ENCODE measurements around the gene OR2A14. TPM values are rescaled to one million over a fixed set of nuclear protein-coding genes. Genes with fewer than 3 reads are reported as not detected.

The OR2A14 gene
- total and polyA plus RNA-seq, 2 of the 4 experiments (the other 2 are of a cell fraction) = not detected

GRCh38 chr7:144074374-144074773, 48.6 kb upstream of the OR2A14 start:
- H2AK5ac ChIP-seq (ENCODE audit: low read depth, low read length) = no peak overlapping the region
- WGBS, 2 experiments (ENCODE audit: extremely low coverage in 2 of 2, insufficient read length in 1 of 2) = 100% methylated on average over 2 of the region's 8 CpGs; no CpG with 5 or more reads in 1 of the 2 experiments
- no peak overlapping the region for H4K8ac ChIP-seq (ENCODE audit: low read depth in 2 of 2, low read length in 2 of 2)
- no peaks in the 10 kb centered on the region for H3K9me3 ChIP-seq (ENCODE audit: control insufficient read depth, insufficient read depth, low read length)
- dilution Hi-C loops (cut with HindIII; ENCODE audit: low sequenced_read_pairs, unreplicated experiment) = no loop called here
- H3K4me2 ChIP-seq (ENCODE audit: low read depth, low read length) = no peak overlapping the region
- H3K4me3 ChIP-seq (ENCODE audit: insufficient read depth, low read depth, low read length) = no peak overlapping the region
- in situ Hi-C loops (cut with MboI; ENCODE audit: low sequenced_read_pairs) = no loop called here
- CTCF ChIA-PET = no interaction called here
- no TSS peak for BruUV-seq (replicated peaks)
- no peak overlapping the region for H3K14ac ChIP-seq (replicated peaks; ENCODE audit: low read depth, low read length)
- no peak overlapping the region for H4K91ac ChIP-seq (ENCODE audit: insufficient read depth, low read depth, low read length)
- H2AFZ ChIP-seq (replicated peaks; ENCODE audit: low read length, poor library complexity) = no peak overlapping the region
- POLR2A ChIA-PET (ENCODE audit: unreplicated experiment) = no interaction called here
- no peak overlapping the region for H2BK20ac ChIP-seq (ENCODE audit: low read depth, low read length)
- no peak overlapping the region for H2BK5ac ChIP-seq (ENCODE audit: low read depth, low read length, poor library complexity, severe bottlenecking)
- intact Hi-C loops (cut with micrococcal nuclease) = no loop called here
- no peaks in the 10 kb centered on the region for H3K79me1 ChIP-seq (ENCODE audit: low read depth in 1 of 2, low read length in 2 of 2)
- no peak overlapping the region for H2BK120ac ChIP-seq (ENCODE audit: low read depth, low read length)
- H3K56ac ChIP-seq (ENCODE audit: extremely low read depth, insufficient read depth, low read length) = no peak overlapping the region
- H2AK9ac ChIP-seq (replicated peaks; ENCODE audit: low read depth, low read length, poor library complexity) = no peak overlapping the region
- DNase-seq (no peak), ATAC-seq (ENCODE audit: low read depth) (no peak)
- H3K36me3 ChIP-seq (ENCODE audit: control insufficient read depth, insufficient read depth, low read length) = no peaks in the 10 kb centered on the region
- H3K4me1 ChIP-seq (ENCODE audit: control insufficient read depth, insufficient read depth, low read length) = no peaks in the 10 kb centered on the region
- H4K5ac ChIP-seq (ENCODE audit: low read depth, low read length) = no peak overlapping the region
- no peaks in the 10 kb centered on the region for H3K9me1 ChIP-seq (ENCODE audit: insufficient read depth, low read length)
- H3K23ac ChIP-seq (ENCODE audit: low read depth, low read length) = no peak overlapping the region
- no peak for TF ChIP-seq RCOR1 (IDR thresholded peaks at IDR 0.05; ENCODE audit: insufficient replicate concordance, low read length)
- TF ChIP-seq POLR2A (IDR thresholded peaks at IDR 0.05; ENCODE audit: low read depth, low read length) = no peak
- TF ChIP-seq FOS (IDR thresholded peaks at IDR 0.05; ENCODE audit: low read depth, low read length) = no peak
- TF ChIP-seq CTCF (conservative IDR thresholded peaks at IDR 0.05; ENCODE audit: low read depth, low read length) = no peak
- no peak for TF ChIP-seq RFX5 (IDR thresholded peaks at IDR 0.05; ENCODE audit: low read depth, low read length)
- no peak for TF ChIP-seq MXI1 (IDR thresholded peaks at IDR 0.05; ENCODE audit: borderline replicate concordance, low read depth, low read length)
- TF ChIP-seq USF2 (IDR thresholded peaks at IDR 0.05; ENCODE audit: low read depth, low read length) = no peak
- TF ChIP-seq BHLHE40 (IDR thresholded peaks at IDR 0.05; ENCODE audit: low read depth, low read length) = no peak
- TF ChIP-seq SMC3 (IDR thresholded peaks at IDR 0.05; ENCODE audit: low read depth, low read length) = no peak
- TF ChIP-seq CHD1 (IDR thresholded peaks at IDR 0.05; ENCODE audit: low read depth, low read length) = no peak
- no peak for TF ChIP-seq CEBPB (IDR thresholded peaks at IDR 0.05; ENCODE audit: low read depth, low read length)
- TF ChIP-seq ELK1 (IDR thresholded peaks at IDR 0.05; ENCODE audit: borderline replicate concordance, low read depth, low read length) = no peak
- TF ChIP-seq RAD21 (IDR thresholded peaks at IDR 0.05; ENCODE audit: low read length) = no peak
- TF ChIP-seq MAZ (IDR thresholded peaks at IDR 0.05; ENCODE audit: borderline replicate concordance, low read depth, low read length) = no peak
- TF ChIP-seq NFE2L2 (IDR thresholded peaks at IDR 0.05; ENCODE audit: low read depth, low read length) = no peak
- TF ChIP-seq MAFK (IDR thresholded peaks at IDR 0.05; ENCODE audit: low read depth, low read length) = no peak
- H4K20me1 ChIP-seq (ENCODE audit: insufficient read depth, low read length) = no peaks in the 10 kb centered on the region
- no peak overlapping the region for H2BK15ac ChIP-seq (ENCODE audit: low read depth, low read length)
- no peak overlapping the region for H3K4ac ChIP-seq (ENCODE audit: low read depth, low read length)
- H3K27ac ChIP-seq (ENCODE audit: insufficient read depth, low read length) = no peak overlapping the region
- no peaks in the 10 kb centered on the region for H3K27me3 ChIP-seq (ENCODE audit: control insufficient read depth, insufficient read depth, low read length)
- no peak overlapping the region for H3K9ac ChIP-seq (ENCODE audit: low read depth, low read length)
- H3K18ac ChIP-seq (ENCODE audit: low read depth, low read length) = no peak overlapping the region
